ENCODE data around the gene SZT2. TPM values are rescaled to one million over a fixed set of nuclear protein-coding genes. Genes with fewer than 3 reads are reported as not detected.
"Not testable (repeated sequence)": the region's sequence is repeated elsewhere in the genome, so short reads cannot be mapped to it uniquely, and the experiment has no call there.

The SZT2 gene
- total RNA-seq, 2 donors from 2014 or later, result 34.8 to 50.5 TPM

GRCh38 chr1:43491061-43491460 lies 101.4 kb downstream of the SZT2 start:
- no peaks in the 10 kb centered on the region for H3K9me3 ChIP-seq
- no peak for DNase-seq
- H3K4me1 ChIP-seq, result no peaks in the 10 kb centered on the region
- no peaks in the 10 kb centered on the region for H3K27me3 ChIP-seq
- TF ChIP-seq CTCF (IDR thresholded peaks at IDR 0.05), result no peak
- intact Hi-C loops (cut with DNase I), result no loop called here
- H3K9ac ChIP-seq (ENCODE audit: low read depth in 2 of 2, low read length in 2 of 2), result no peak overlapping the region
- H3K36me3 ChIP-seq, result no peaks in the 10 kb centered on the region
- H3K27ac ChIP-seq, result no peak overlapping the region
- H3K4me3 ChIP-seq, result no peak overlapping the region

GRCh38 chr1:43492826-43493225 lies 103.1 kb downstream of the SZT2 start:
- Histone ChIP-seq H3K4me1 (no peaks in the 10 kb centered on the region), H3K9me3 (no peaks in the 10 kb centered on the region), H3K36me3 (no peaks in the 10 kb centered on the region), H3K27ac (no peak overlapping the region), H3K4me3 (no peak overlapping the region), H3K27me3 (no peaks in the 10 kb centered on the region), H3K9ac (ENCODE audit: low read depth in 2 of 2, low read length in 2 of 2) (no peak overlapping the region)
- no peak for DNase-seq
- intact Hi-C loops (cut with DNase I), result no loop called here
- no peak for TF ChIP-seq CTCF (IDR thresholded peaks at IDR 0.05)

- Histone ChIP-seq H3K9me3 (no peaks in the 10 kb centered on the region), H3K27ac (no peak overlapping the region), H3K4me1 (no peaks in the 10 kb centered on the region), H3K4me3 (no peak overlapping the region), H3K27me3 (no peaks in the 10 kb centered on the region), H3K36me3 (no peaks in the 10 kb centered on the region), H3K9ac (ENCODE audit: low read depth in 2 of 2, low read length in 2 of 2) (no peak overlapping the region)
- intact Hi-C loops (cut with DNase I), result no loop called here
- DNase-seq, result no peak
- TF ChIP-seq CTCF (IDR thresholded peaks at IDR 0.05), result no peak
Observed at GRCh38 chr1:43493661-43494450, 104.2 kb downstream of the SZT2 start.

GRCh38 chr1:43495204-43495603 lies 105.5 kb downstream of the SZT2 start:
- H3K27me3 ChIP-seq, result no peaks in the 10 kb centered on the region
- TF ChIP-seq CTCF (IDR thresholded peaks at IDR 0.05), result no peak
- intact Hi-C loops (cut with DNase I), result no loop called here
- H3K27ac ChIP-seq, result no peak overlapping the region
- H3K36me3 ChIP-seq, result no peaks in the 10 kb centered on the region
- no peak for DNase-seq
- H3K9me3 ChIP-seq, result no peaks in the 10 kb centered on the region
- no peak overlapping the region for H3K4me3 ChIP-seq
- H3K9ac ChIP-seq (ENCODE audit: low read depth in 2 of 2, low read length in 2 of 2), result no peak overlapping the region
- H3K4me1 ChIP-seq, result no peaks in the 10 kb centered on the region

- H3K36me3 ChIP-seq, result no peaks in the 10 kb centered on the region
- no peaks in the 10 kb centered on the region for H3K27me3 ChIP-seq
- no peaks in the 10 kb centered on the region for H3K4me1 ChIP-seq
- intact Hi-C loops (cut with DNase I), result no loop called here
- no peak overlapping the region for H3K9ac ChIP-seq (ENCODE audit: low read depth in 2 of 2, low read length in 2 of 2)
- no peak overlapping the region for H3K4me3 ChIP-seq
- no peak overlapping the region for H3K27ac ChIP-seq
- no peak for TF ChIP-seq CTCF (IDR thresholded peaks at IDR 0.05)
- no peaks in the 10 kb centered on the region for H3K9me3 ChIP-seq
- no peak for DNase-seq
Observed at GRCh38 chr1:43499898-43500297, 110.2 kb downstream of the SZT2 start.

- H3K36me3 ChIP-seq; H3K9me3 ChIP-seq; H3K4me3 ChIP-seq; H3K27me3 ChIP-seq; H3K9ac ChIP-seq (ENCODE audit: low read depth in 2 of 2, low read length in 2 of 2); H3K27ac ChIP-seq; intact Hi-C loops (cut with DNase I); H3K4me1 ChIP-seq; DNase-seq: not testable (repeated sequence)
Observed at GRCh38 chr1:43501806-43502205, 112.1 kb downstream of the SZT2 start.

All from colonic mucosa (tissue), 4 donors.